Measurements from ENCODE around the gene ZYG11B. TPM values are rescaled to one million over a fixed set of nuclear protein-coding genes. Genes with fewer than 3 reads are reported as not detected.
"Not testable (repeated sequence)": the region's sequence is repeated elsewhere in the genome, so short reads cannot be mapped to it uniquely, and the experiment has no call there.

Gene ZYG11B
- polyA plus RNA-seq, 5 donors: 20.7 to 28.2 (median 25.0) TPM

GRCh38 chr1:52706136-52706670, 20.1 kb upstream of the ZYG11B start:
- no peak for DNase-seq

GRCh38 chr1:52706941-52707926, 19.0 kb upstream of the ZYG11B start:
- no peak for DNase-seq

- DNase-seq: no peak
Measured at GRCh38 chr1:52707927-52708655, 18.2 kb upstream of the ZYG11B start.

- DNase-seq: no peak
Measured at GRCh38 chr1:52709016-52709415, 17.2 kb upstream of the ZYG11B start.

GRCh38 chr1:52713590-52713989, 12.7 kb upstream of the ZYG11B start:
- DNase-seq: no peak

- DNase-seq: not testable (repeated sequence)
Measured at GRCh38 chr1:52715296-52715695, 11.0 kb upstream of the ZYG11B start.

- no peak for DNase-seq
Measured at GRCh38 chr1:52723260-52723659, 3.0 kb upstream of the ZYG11B start.

- DNase-seq: no peak
Measured at GRCh38 chr1:52725903-52726264, 369 bp upstream of the ZYG11B start.

- peak in 1 of 2 donors; percentile 8 for DNase-seq
Measured at GRCh38 chr1:52727114-52727586, 897 bp downstream of the ZYG11B start.

GRCh38 chr1:52727956-52728656, 1.9 kb downstream of the ZYG11B start:
- no peak for DNase-seq

- no peak for DNase-seq
Measured at GRCh38 chr1:52733368-52733767, 7.1 kb downstream of the ZYG11B start.

- not testable (repeated sequence) for DNase-seq
Measured at GRCh38 chr1:52735371-52735770, 9.1 kb downstream of the ZYG11B start.

GRCh38 chr1:52738148-52738547, 11.9 kb downstream of the ZYG11B start:
- no peak for DNase-seq

GRCh38 chr1:52738893-52739292, 12.6 kb downstream of the ZYG11B start:
- DNase-seq: no peak

GRCh38 chr1:52739699-52740467, 13.6 kb downstream of the ZYG11B start:
- DNase-seq: no peak

GRCh38 chr1:52741259-52741658, 15.0 kb downstream of the ZYG11B start:
- DNase-seq: no peak

- DNase-seq: no peak
Measured at GRCh38 chr1:52746189-52746588, 19.9 kb downstream of the ZYG11B start.

GRCh38 chr1:52747450-52747849, 21.2 kb downstream of the ZYG11B start:
- no peak for DNase-seq

GRCh38 chr1:52748119-52748518, 21.9 kb downstream of the ZYG11B start:
- DNase-seq: no peak

- DNase-seq: not testable (repeated sequence)
Measured at GRCh38 chr1:52749496-52749895, 23.2 kb downstream of the ZYG11B start.

GRCh38 chr1:52750139-52750538, 23.9 kb downstream of the ZYG11B start:
- not testable (repeated sequence) for DNase-seq

All from right lung (tissue), 5 donors.